ENCODE measurements around the gene RNF183.

Gene RNF183, protein sequence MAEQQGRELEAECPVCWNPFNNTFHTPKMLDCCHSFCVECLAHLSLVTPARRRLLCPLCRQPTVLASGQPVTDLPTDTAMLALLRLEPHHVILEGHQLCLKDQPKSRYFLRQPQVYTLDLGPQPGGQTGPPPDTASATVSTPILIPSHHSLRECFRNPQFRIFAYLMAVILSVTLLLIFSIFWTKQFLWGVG

DNA sequence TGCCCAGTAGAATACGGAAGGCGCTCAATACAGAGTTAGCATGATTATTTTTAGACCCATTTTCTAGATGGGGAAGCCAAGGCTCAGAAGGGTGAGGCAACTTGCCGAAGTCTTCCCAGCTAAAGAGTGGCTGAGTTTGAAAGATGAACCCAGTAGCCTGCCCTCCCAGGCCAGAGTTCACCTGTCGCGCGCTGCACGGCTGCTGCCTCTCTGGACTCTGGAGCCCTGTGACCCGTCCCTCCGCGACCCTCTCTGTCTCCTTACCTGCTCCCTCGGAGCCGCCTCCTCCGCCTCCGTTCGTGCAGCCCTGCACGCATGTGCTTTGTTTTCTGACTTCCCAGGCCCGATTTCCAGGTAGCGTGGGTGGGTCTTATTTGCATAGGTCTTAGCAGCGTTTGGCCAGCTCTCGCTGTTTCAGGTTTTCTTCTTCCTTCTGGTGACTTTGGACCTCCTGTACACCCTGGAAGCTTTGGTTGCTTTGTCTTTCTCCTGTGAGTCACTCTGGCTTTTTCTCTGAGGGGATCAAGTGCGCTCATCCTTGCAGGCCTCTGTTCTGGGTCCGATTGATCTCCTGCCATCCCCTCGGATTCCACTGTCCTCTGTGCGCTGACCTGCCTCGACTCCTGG, at the start of gene RNF183:
TSS of gene RNF183 (minus strand) at position 585 of the 627 bp plus-strand sequence. CDS start 5,192 bp downstream, outside the sequence.
- no peak for DNase-seq

DNA sequence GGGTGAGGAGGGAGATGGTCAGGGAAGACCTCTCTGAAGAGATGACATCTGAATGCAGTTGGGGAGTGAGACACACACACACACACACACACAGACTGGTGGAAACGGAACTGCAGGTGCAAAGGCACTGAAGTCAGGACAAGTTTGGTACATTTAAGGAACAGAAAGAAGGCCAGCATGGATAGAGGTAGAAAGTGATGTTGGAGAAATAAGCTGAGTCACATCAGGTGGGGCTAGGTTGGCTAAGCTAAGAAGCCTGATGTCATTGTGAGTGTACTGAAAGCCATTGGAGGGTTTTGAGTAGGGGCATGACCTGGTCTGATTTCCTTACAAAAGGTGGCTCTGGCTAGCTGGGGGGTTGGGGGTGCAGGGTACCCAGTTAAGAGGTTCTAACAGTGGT, 49.2 kb upstream of the RNF183 start:
- no peak for DNase-seq

DNA sequence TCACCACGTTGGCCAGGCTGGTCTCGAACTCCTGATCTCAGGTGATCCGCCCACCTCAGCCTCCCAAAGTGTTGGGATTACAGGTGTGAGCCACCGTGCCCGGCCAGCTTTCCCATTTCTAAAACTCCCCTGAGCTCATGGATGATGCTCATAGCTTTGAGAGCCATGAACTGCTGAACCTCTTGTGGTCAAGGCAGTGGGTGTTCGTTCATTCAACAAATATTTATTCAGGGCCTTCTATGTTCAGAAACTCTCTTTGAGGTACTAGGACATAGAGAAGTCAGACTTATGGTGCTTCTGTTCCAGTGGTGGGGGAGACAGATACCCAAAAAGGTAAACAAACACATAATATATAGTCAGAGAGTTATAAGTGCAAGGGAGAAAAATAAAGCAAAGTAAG, 48.8 kb upstream of the RNF183 start:
- no peak for DNase-seq

DNA sequence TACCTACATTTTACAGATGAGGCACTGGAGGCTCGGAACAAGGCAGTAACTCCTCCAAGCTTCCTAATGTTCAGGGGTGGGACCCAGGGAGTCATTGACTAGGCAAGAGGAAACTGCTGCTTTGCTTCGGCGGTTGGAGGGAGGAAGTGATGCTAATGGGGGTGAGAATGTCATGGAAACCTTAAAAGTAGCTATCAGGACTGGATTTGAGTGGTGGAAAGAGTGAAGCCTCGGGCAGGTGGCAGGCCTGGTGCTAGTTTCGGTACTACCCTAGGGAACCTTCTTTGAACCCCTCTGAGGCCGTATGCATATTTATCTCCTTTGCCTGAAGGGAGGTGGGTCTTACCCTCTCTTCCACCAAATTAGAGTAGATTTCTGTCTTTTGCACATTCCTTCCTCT, 47.8 kb upstream of the RNF183 start:
- peak; percentile 54 to 58 for DNase-seq

DNA sequence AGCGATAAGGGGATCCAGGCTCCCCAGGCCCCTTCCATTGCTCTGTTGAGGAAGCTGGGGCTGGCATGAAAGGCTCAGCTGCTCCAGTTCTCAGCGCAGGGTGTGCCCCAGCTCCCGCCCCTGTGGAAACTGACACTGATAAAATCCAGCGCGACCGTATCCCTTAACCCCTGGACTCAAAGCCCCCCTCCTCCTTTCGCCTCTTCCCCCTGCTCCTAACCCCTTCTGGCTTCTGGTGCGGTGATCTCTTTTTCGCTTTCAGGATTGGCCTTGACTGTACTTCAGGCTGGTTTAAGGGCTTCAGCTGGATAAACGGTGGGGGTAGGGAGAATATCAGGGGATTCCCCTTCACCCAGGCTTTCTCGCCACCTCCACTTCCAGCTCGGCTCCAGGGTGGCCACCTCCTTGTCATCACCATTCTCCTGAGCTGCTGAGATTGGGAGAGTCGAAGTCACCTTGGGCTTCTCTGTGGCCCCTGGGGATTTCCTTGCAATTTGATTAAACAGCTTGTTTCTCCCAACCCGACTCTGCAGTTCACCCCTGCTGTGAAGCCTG, 47.0 kb upstream of the RNF183 start:
- DNase-seq: peak; percentile 40 to 44

DNA sequence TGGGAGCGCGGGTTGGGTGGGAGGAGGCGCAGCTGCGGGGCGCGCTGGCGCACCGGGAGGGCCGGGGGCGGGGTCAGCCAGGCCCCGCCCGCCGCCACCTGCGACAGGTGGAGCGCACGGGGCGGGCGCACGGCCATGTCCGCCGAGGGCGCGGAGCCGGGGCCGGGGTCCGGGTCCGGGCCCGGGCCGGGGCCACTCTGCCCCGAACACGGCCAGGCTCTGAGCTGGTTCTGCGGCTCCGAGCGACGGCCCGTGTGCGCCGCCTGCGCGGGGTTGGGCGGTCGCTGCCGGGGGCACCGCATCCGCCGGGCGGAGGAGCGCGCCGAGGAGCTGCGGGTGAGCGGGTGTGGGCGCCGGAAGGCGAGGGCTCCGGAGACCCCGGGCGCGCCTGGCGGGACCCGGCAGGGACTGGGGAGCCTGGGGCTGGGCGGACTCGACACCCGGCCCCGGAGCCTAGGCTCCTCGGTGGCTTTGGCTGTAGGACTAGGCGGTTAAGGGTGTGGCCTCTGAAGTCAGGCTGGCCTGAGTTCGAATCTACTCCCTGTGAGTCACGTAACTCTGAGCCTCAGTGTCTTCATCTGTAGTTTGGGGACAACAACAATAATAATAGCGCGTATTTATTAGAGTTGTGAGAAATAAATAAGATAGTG, 46.4 kb upstream of the RNF183 start, which contains the start of gene BSPRY:
TSS of gene BSPRY (plus strand) at position 97 of the 650 bp plus-strand sequence. CDS start at position 136, 39 bp downstream.
- peak; percentile 48 to 61 for DNase-seq

DNA sequence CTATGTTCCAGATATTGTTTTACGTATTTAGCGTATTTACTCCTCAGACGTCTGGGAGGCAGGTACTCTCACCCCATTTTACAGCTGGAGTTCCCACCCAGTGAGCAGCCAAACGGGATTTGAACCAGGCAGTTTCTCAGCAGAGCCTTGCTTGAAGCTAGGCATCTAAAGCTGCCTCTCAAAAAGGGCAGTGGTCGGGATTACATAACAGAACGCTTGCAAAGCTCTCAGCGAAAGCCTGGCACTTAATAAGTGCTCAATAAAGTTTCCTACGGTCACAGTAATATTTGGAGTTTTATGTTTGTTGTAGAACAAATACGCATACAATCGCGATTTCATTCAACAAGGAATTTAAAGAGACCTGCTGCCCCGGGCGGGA, 45.9 kb upstream of the RNF183 start:
- DNase-seq: no peak

DNA sequence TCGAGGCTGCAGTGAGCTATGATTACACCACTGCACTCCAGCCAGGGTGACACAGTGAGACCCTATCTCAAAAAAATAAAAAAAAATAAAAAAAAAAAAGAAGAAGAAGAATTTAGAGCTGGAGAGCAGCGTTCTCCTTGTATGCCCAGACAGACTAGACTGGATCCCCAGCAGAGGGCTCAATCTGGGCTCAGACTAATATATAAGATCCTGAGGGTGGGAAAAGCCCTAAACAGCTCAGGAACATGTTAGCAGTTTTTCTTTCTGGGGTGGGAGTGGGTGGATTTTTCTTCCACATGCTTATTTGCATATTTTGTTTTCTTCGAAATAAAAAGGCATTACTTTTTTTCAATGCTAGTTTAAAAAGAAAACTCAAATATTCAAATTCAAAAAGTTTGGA, 45.3 kb upstream of the RNF183 start:
- no peak for DNase-seq

DNA sequence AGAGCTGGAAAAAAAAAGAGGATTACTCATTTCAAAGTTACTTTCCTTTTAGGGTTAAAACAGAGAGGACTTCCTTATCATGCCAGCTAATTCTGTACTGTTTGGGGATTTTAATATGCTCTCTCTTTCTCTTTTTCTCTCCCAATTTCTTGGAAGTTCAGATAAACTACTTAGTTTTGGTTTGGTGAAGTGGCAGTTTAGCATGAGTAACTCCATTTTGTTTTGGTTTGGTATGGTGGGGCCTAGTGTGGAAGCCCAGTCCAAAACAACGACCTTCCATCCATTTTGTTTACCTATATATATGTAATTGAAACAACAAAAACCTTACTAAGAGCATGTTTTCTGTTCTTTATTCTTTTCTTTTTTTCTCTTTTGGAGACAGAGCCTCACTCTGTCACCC, 42.5 kb upstream of the RNF183 start:
- DNase-seq: no peak

DNA sequence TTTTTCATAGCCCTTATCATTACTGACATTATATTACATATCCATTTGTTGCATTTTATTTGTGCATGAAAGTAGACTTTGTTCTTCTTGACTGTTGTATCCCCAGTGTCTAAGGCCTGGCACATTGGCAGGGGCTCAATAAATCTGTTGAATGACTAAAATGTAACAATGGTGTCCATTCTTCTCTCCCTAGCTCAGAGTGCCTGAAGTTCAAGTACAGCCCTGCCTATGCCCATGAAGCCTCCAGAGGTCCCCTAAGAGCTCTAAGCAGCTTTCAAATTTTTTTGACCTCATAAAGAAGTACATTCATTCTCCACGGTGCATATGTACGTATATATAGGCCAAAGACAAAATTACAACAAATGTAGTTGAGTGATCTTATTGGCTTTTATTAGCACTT, 42.0 kb upstream of the RNF183 start:
- no peak for DNase-seq

DNA sequence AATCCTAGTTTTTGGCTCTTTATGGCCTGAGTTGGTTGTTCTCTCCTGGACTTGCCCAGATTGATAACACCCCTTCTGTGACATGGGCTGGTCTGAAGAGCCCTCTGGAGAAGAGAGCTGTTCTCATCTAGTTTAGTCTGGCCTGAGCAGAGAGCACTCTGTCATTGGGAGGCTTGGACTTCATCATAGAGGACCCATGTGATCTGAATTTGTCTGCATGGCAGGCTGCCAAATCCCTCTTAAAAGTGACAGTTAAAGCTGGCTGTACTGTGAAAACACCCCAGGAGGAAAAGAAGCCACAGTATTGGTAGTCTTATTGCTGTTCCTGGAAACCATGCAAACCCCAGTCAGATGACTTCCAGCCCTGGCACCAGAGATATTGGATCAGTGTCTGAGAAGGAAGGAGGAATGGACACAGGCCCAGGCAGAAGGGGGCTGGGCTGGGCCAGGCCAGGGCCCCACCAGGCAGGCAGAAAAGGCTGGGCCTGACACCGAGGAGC, 40.6 kb upstream of the RNF183 start:
- no peak for DNase-seq

DNA sequence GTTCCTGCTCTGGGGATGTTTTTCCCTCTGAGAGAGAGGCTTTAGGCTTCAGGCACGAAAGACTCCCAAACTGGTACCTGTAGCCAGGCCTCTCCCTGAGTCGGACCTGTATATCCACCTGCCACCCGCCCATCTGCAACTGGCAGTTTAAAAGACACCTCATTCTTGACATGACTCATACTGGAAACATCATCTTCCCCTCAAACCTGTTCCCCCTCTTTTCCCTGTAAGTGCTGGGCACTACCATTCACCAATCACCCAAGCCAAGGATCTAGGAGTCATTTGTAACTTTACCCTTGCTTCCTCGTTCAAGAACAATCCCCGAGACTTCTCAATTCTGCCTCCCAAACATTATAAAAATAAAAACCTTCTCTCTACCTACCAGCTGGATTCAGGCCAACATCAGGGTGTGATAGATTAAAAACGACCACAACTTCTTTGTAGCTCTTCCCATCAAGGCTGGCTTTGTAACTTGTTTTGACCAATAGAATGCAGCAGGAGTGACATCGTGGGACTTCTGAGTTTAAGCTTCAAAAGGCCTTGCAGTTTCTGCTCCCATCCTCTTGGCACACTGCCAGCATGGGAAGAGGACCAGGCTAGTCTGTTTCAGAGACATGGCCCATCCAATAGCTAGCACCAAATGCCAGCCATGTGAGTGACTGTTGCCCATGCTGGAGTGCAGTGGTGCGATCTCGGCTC, 38.7 kb upstream of the RNF183 start:
- DNase-seq: no peak

DNA sequence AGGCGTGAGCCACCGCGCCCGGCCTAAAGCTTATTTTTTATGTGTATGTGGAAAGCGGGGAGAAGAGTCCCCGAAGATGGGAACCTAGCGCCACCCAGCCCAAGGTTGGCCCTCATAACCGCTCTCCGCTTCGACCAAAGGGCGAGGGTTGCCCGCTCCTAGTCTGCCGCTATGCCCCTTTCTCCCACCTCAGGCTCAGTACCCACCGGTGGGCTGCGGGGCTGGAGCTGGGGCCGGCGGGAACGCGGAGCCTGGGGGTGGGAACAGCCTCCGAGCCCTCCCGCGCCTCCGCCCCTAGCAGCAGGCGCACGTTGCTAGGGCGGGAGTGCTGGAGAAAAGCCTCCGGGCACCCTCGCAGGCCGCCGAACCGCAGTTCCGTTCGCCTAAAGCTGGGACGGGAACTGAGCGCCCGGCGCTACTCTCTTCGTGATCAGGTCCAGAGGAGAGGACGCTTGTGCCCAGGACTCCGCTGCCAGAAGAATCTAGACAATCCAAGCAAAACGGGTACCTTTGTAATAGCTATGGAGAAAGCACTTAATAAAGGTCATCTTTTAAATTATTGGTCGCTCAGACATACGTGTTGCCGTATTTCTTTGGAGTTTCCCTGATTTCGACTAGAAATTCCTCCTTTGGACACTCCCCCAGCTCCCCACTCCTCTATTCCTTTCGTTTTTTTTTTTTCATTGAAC, 37.0 kb upstream of the RNF183 start, which contains the start of gene WDR31:
TSS of gene WDR31 (minus strand) at position 265 of the 689 bp plus-strand sequence. CDS start 8,253 bp downstream, outside the sequence.
- DNase-seq: peak; percentile 91 to 93

DNA sequence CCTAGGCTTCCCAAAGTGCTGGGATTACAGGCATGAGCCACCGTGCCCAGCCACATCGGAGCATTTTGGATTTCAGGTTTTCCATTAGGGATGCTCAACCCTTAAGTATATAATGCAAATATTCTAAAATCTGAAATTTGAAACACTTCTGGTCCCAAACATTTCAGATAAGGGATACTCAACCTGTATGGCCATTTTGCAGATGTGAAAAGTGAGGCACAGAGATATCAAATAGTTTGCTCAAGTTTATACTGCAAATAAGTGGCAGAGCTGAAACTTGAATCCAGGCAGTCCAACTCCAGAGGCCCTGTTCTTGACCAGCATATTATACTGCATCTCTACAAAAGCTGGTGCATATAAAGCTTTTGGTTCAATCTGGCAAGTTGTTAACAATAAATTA, 34.5 kb upstream of the RNF183 start:
- no peak for DNase-seq

DNA sequence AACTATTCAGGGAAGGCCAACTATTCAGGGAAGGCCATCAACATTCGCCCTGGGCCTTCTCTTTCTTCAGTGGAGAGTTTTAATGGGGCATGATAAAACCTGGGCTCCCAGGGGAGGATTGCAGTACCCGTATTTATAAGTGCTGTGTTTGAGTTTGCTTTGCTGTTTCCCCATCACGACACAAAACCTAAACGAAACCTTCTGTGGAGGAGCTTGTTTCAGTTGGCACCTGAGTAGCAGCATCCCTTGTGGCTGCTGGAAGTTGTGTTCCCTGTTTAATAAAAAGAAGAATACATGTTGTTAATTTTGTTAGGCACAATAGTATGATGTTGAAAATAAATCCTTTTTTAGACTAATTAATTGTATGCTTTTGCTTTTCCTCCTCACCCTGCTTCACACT, 28.6 kb upstream of the RNF183 start:
- DNase-seq: no peak

DNA sequence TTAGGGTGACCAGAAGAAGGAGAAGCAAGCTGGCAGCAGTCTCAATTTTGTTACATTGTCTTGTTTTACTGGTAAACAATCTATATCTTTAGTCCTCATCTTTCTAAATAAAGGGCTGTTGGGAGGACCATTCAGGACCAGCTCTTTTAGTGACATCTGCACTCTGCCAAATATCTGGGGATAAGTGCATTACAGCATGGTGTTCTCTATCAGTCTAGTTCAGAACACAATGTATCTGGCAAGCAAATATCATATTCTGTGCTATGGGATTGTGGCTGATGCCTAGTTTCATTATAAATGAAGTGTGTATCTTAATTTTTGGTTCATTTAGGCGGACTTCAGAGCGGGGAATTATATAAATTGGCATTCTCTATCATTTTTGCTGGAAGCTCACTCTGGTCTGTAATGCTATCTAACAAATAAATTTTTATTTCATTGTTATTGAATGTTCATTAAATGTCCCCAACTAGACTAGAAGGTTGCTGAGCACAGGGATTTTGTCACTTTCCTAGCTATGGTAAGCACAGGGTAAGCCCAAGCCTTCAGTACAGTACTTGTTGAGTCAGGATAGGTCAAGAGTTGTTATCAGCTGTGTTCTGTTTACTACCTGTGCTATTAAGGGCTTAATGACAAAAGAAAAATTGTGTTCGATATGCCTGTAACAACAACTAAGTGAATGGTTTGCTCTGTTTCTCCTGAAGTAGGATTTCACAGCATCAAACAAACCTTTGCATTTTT, 25.0 kb upstream of the RNF183 start:
- no peak for DNase-seq

DNA sequence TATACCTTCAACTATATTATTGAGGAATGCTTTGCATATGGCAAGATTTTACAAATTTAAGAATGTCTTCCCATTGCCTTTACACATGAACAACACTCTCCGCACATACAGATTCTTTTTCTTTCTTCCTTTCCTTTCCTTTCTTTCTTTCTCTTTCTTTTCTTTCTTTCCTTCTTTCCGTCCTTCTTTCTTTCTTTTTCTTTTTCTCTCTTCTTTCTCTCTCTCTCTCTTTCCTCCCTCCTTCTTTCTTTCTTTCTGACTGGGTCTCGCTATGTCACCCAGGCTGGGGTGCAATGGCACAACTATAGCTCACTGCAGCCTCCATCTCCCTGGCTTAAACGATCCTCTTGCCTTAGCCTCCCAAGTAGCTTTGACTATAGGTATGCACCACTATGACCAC, 23.1 kb upstream of the RNF183 start:
- no peak for DNase-seq

DNA sequence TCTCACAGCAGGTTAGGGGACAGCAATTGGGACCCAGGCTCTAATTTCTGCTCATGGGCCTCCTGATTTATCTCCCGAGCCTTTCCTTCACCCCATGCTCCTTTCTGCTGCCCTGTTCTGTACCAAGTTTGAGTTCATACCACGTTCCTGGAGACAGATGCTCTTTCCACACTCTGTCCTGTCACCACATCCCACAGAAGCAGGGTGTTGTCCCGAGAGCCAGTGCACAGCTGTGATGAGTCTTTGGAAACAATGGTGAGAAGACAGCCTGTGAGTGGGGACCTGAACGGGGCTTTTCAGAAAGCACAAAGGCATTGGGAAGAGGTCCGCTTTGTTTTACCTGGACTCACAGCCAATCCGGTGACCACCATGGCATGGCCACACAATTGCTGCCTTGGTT, 19.5 kb upstream of the RNF183 start:
- DNase-seq: no peak

DNA sequence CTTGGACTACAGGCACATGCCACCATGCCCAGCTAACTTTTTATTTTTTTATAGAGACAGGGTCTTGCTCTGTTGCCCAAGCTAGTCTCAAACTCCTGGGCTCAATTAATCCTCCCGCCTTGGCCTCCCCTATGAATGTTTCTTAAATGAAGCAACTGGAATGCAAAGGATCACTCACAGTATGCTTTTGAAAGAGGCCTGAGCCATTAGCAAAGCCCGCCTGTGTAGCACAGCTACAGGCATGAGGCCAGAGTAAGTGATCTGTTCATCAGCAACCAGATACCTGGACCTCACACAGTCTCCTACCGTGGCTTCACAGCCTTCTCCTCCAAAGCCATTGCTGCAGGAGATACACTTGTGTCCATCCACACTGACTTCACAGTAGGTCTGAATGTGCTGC, 16.9 kb upstream of the RNF183 start:
- no peak for DNase-seq

DNA sequence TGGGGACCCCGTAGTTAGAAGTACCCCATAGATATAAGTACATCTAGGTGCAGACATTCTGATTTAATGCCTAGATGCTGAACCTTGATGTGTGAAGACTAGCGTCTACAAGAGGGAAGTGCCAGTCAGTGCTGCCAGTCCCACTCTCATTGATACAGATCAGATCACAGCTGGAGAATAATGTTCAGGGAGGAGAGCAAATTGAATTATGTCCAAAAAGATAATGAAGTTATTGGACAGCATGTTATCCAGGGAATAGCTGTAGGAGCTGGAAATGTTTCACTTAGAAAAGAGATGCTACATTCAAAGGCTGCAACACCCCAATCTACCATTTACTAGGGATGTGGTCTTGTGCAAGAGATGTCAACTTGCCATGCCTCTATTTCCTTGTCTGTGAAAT, 15.9 kb upstream of the RNF183 start:
- no peak for DNase-seq

DNA sequence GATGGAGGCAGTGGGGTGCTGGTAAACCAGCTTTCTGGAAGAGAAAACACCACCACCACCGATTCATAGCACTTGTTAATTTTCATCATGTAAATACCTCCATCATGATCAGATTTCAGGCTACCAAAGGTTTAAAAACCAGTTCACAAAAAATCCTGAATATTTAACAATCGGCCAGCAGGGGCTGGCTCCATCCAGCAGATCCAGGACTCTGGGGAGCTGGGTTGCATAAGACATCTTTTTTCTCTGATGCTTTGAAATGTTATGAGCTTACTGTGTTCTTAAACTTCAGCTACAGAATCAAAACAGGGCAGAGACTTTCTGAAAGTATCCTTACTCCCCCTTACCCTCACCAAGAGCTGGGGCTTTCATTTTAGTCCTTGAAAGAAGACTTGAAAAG, 14.6 kb upstream of the RNF183 start:
- no peak for DNase-seq

DNA sequence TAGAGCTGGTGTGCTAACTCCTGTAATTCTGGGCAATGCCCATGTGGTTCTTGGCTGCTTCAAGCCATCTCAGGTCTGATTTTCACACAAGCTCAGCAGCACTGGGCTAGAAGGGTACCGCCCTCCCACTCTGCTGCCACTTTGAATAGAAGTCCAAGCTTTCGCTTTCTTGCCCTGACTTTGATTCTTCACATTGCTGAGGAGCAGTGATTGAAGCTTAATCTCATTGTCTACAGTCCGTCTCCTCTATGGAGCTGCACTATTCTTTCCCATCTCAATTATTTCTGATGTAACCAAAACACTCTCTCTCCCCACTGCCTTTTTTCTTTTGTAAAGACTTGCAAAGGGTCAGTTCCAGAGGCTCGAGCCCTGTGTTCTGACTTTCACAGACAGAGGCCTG, 12.9 kb upstream of the RNF183 start:
- DNase-seq: no peak

All from activated T-cell treated with anti-CD3 and anti-CD28 coated beads, Interleukin-2, amount 50 U/mL, for 48 hours (primary cell).